Upper lobe of right lung (tissue), 1 donor: Measurements from ENCODE around the gene CTXND1. TPM values are rescaled to one million over a fixed set of nuclear protein-coding genes. Genes with fewer than 3 reads are reported as not detected.

ENCODE experiments used
- ATAC-seq: fragments of 200-7000 bp; cut with Tn5 transposase; one replicate; pipeline ENCODE4 v1.9.1; 2020; ENCODE audit warnings: mild to moderate bottlenecking, moderate library complexity
- DNase-seq: peaks from one replicate; pipeline ENCODE4 v3.0.0-alpha.2; 2020
- H3K27ac ChIP-seq: fragments of 200-600 bp; one replicate; pipeline ENCODE4 v1.8.0; 2022
- H3K27me3 ChIP-seq: fragments of 200-600 bp; one replicate; pipeline ENCODE4 v1.8.0; 2022; ENCODE audit warnings: mild to moderate bottlenecking
- H3K36me3 ChIP-seq: fragments of 200-600 bp; one replicate; pipeline ENCODE4 v1.8.0; 2022
- H3K4me1 ChIP-seq: fragments of 200-600 bp; one replicate; pipeline ENCODE4 v1.8.0; 2022
- H3K4me3 ChIP-seq: fragments of 200-600 bp; one replicate; pipeline ENCODE4 v1.8.0; 2022; ENCODE audit warnings: mild to moderate bottlenecking
- H3K9me3 ChIP-seq: fragments of 200-600 bp; one replicate; pipeline ENCODE4 v1.8.0; 2022
- intact Hi-C: fragments of 100-400 bp; cut with DNase I; formaldehyde crosslinking; loops from one replicate; pipeline ENCODE4 v1.11.0; 2022
- total RNA-seq: library from RNA; stranded (reverse); fragmentation: NEBNext Ultra II Directional; extraction: Animal tissue kit (Norgen Biotek cat#: 25700); gene quantifications from one replicate; pipeline ENCODE4 v1.2.1, GENCODE V29; 2021
- TF ChIP-seq, protein P1 (sequence below): fragments of 200-600 bp; IDR thresholded peaks from one replicate; pipeline ENCODE4 v1.8.0; 2022; ENCODE audit warnings: antibody characterized with exemption
- donor health status: DM: no; HTN: yes; CAD: no; lungs with severe emphysema.

Gene CTXND1
- total RNA-seq, 1 donor from 2014 or later: 1.9 TPM

DNA sequence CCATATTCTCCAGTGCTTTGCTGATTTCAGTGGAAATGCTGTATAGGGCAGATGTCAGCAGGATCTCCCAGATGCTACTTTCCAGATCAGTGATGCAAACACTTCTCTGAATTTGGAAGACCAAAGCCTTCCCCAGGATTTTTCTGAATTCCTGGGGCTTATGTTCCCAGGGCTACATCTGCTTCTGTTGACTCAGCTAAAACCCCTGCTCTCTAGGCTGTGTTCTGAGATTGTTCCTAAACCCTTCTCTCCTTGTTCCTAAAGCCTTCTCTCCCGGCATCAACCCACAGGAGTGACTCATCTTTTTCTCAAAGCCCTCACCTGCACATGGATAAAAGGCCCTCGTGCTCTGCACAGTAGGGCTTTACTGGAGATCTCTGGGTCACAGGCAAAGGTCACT is 63.8 kb downstream of the CTXND1 start:
- no peaks in the 10 kb centered on the region for H3K4me1 ChIP-seq
- no peak overlapping the region for H3K27ac ChIP-seq
- ATAC-seq (no peak), DNase-seq (no peak)
- intact Hi-C loops: no loop called here
- no peak overlapping the region for H3K4me3 ChIP-seq
- H3K27me3 ChIP-seq: no peaks in the 10 kb centered on the region
- no peaks in the 10 kb centered on the region for H3K9me3 ChIP-seq
- peaks cover 45% of the 10 kb centered on the region for H3K36me3 ChIP-seq
- TF ChIP-seq, protein P1, sequence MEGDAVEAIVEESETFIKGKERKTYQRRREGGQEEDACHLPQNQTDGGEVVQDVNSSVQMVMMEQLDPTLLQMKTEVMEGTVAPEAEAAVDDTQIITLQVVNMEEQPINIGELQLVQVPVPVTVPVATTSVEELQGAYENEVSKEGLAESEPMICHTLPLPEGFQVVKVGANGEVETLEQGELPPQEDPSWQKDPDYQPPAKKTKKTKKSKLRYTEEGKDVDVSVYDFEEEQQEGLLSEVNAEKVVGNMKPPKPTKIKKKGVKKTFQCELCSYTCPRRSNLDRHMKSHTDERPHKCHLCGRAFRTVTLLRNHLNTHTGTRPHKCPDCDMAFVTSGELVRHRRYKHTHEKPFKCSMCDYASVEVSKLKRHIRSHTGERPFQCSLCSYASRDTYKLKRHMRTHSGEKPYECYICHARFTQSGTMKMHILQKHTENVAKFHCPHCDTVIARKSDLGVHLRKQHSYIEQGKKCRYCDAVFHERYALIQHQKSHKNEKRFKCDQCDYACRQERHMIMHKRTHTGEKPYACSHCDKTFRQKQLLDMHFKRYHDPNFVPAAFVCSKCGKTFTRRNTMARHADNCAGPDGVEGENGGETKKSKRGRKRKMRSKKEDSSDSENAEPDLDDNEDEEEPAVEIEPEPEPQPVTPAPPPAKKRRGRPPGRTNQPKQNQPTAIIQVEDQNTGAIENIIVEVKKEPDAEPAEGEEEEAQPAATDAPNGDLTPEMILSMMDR: no peak

DNA sequence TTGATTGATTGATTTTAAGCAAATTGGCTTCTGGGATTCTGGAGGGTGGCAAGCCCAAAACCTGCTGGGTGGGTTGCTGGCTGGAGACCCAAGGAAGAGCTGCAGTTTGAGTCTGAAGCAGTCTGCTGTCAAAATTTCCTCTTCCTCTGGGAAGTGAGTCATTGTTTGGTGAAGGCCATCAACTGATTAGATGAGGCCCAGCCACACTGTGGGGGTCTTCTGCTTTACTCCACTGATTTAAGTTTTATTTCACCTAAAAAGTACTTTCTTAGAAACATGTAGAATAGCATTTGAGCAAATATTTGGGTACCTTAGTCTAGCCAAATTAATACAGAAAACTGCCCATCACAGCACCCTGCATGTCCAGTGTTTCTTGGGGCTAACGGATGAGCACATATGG is 65.4 kb downstream of the CTXND1 start:
- no peaks in the 10 kb centered on the region for H3K4me1 ChIP-seq
- H3K36me3 ChIP-seq: peaks cover 48% of the 10 kb centered on the region
- H3K9me3 ChIP-seq: no peaks in the 10 kb centered on the region
- intact Hi-C loops: no loop called here
- TF ChIP-seq, protein P1: no peak
- ATAC-seq (no peak), DNase-seq (no peak)
- no peak overlapping the region for H3K4me3 ChIP-seq
- H3K27ac ChIP-seq: no peak overlapping the region
- no peaks in the 10 kb centered on the region for H3K27me3 ChIP-seq

DNA sequence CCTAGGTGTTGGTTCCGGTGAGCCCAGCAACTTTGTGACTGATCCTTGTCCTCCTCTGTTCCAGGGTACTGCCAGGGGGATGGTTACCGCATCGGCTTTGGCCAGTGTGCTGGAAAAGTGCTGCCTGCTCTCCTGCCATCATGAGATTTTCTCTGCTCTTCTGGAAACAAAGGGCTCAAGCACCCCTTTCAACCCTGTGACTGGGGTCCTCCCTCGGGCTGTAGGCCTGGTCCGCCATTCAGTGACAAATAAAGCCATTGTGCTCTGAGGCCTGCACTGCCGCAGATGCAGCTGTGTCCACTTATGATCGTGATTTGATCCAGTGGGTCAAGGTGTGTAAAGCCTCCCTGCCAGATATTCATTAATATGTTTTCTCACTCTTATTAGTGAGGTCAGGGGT is 65.9 kb downstream of the CTXND1 start:
- Histone ChIP-seq H3K36me3 (peaks cover 51% of the 10 kb centered on the region), H3K27ac (no peak overlapping the region), H3K27me3 (no peaks in the 10 kb centered on the region), H3K9me3 (no peaks in the 10 kb centered on the region), H3K4me1 (no peaks in the 10 kb centered on the region), H3K4me3 (no peak overlapping the region)
- DNase-seq (no peak), ATAC-seq (no peak)
- TF ChIP-seq, protein P1: no peak
- intact Hi-C loops: no loop called here

DNA sequence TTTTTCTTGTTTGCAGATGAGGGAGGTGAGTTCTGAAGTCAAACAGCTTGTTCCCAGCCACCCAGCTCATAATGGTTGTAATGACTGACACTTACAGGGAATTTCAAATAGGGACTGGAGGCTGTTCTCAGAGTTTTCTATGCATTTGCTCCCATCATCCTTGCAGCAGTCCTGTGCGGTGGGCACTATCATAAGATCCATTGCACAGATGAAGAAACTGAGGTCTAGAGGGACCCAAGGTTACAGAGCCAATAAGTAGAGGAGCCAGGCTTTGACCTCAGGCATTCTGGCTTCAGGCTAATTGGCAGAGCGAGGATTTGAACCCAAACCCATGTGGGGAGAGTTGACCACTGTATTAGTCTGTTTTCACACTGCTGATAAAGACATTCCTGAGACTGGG is 66.9 kb downstream of the CTXND1 start:
- TF ChIP-seq, protein P1: no peak
- DNase-seq (no peak), ATAC-seq (no peak)
- H3K27me3 ChIP-seq: no peaks in the 10 kb centered on the region
- peaks cover 60% of the 10 kb centered on the region for H3K36me3 ChIP-seq
- intact Hi-C loops: no loop called here
- H3K4me1 ChIP-seq: no peaks in the 10 kb centered on the region
- H3K4me3 ChIP-seq: no peak overlapping the region
- H3K9me3 ChIP-seq: no peaks in the 10 kb centered on the region
- H3K27ac ChIP-seq: no peak overlapping the region

DNA sequence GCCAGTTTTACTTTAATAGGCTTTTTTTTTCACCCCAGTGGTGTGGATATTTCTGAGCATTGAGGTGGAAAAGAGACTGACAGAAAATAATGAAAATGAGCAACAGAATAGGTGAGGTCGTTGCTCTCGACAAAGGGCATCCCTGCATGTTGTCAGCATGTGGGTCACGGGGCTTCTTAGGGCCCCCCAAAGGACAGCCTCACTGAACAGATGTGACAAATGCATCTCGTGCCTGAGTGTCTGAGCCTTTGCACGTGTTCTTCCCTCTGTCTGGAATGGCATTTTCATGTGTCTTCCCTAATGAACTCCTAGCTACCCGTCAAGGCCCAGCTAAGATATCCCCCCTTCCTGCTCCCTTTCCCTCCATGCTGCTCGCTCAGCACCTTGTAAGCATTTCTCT is 67.5 kb downstream of the CTXND1 start:
- DNase-seq: no peak
- TF ChIP-seq, protein P1: no peak
- H3K4me3 ChIP-seq: no peak overlapping the region
- H3K9me3 ChIP-seq: no peaks in the 10 kb centered on the region
- no peaks in the 10 kb centered on the region for H3K4me1 ChIP-seq
- intact Hi-C loops: no loop called here
- H3K27ac ChIP-seq: no peak overlapping the region
- ATAC-seq: no peak
- H3K36me3 ChIP-seq: peaks cover 65% of the 10 kb centered on the region
- no peaks in the 10 kb centered on the region for H3K27me3 ChIP-seq

DNA sequence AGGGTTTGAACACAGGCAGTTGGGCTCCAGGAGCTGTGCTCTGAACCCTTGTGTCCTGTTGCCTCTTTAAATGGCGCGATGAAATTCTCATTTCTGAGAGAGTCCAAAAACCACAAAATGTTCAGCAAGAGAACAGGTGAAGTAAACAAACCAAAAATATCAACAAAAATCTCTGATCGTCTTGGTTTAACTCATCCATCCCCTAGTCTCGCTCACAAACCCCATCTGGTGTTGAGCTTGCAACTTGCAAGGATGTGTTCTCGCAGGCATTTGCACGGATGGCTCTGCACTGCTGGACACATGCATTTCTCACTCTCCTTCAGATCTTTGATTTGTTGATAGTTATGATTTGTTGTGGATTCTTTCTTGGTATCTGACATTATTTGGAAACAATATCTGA is 68.1 kb downstream of the CTXND1 start:
- TF ChIP-seq, protein P1: no peak
- DNase-seq (no peak), ATAC-seq (no peak)
- Histone ChIP-seq H3K4me1 (no peaks in the 10 kb centered on the region), H3K4me3 (no peak overlapping the region), H3K27ac (no peak overlapping the region), H3K36me3 (peaks cover 65% of the 10 kb centered on the region), H3K27me3 (no peaks in the 10 kb centered on the region), H3K9me3 (no peaks in the 10 kb centered on the region)
- intact Hi-C loops: no loop called here
